ENCODE data around the gene DMPK. TPM values are rescaled to one million over a fixed set of nuclear protein-coding genes. Genes with fewer than 3 reads are reported as not detected.

The DMPK gene
- total RNA-seq, 1 experiment from 2014 or later = 119 TPM

GRCh38 chr19:45814166-45814780, 32.0 kb upstream of the DMPK start:
- in situ Hi-C loops (cut with HindIII; ENCODE audit: low pct_unique_long_range_greater_than_20kb, low sequenced_read_pairs) (no loop called here), intact Hi-C loops (cut with micrococcal nuclease; ENCODE audit: unreplicated experiment) (no loop called here)
- ATAC-seq = no peak

GRCh38 chr19:45812297-45812696, 30.0 kb upstream of the DMPK start:
- intact Hi-C loops (cut with micrococcal nuclease; ENCODE audit: unreplicated experiment) = no loop called here
- no peak for DNase-seq (ENCODE audit: low read depth, low spot score)
- TF ChIP-seq POLR2AphosphoS5 (IDR thresholded peaks at IDR 0.05; ENCODE audit: low read depth, low read length) (no peak), CTCF (IDR thresholded peaks at IDR 0.05) (no peak), TCF7L2 (IDR thresholded peaks at IDR 0.05; ENCODE audit: low read depth, low read length) (no peak), REST (IDR thresholded peaks at IDR 0.05; ENCODE audit: insufficient read depth in 1 of 2, low read depth in 2 of 2, low read length in 1 of 2) (no peak), SIN3A (IDR thresholded peaks at IDR 0.05; ENCODE audit: borderline replicate concordance, insufficient read depth, low read depth, low read length) (no peak)
- in situ Hi-C loops (cut with HindIII; ENCODE audit: low pct_unique_long_range_greater_than_20kb, low sequenced_read_pairs) = no loop called here
- H3K36me3 ChIP-seq (ENCODE audit: control insufficient read depth, insufficient read depth, low read length) = no peaks in the 10 kb centered on the region
- POLR2A ChIA-PET = no interaction called here
- no peak for ATAC-seq
- no peaks in the 10 kb centered on the region for H3K27me3 ChIP-seq (ENCODE audit: control insufficient read depth, insufficient read depth, low read length)
- no peak overlapping the region for H3K27ac ChIP-seq (ENCODE audit: low read length)
- H3K9me3 ChIP-seq (ENCODE audit: control insufficient read depth, insufficient read depth, low read depth, low read length) = no peaks in the 10 kb centered on the region
- peaks cover 4% of the 10 kb centered on the region; the same call in 1 of the 2 replicates for H3K4me1 ChIP-seq (ENCODE audit: control insufficient read depth, insufficient read depth, low read length)
- no peak overlapping the region for H3K4me3 ChIP-seq (ENCODE audit: low read depth in 2 of 2, low read length in 2 of 2)
- CTCF ChIA-PET = no interaction called here
- no TSS peak for BruUV-seq (replicated peaks)

More at GRCh38 chr19:45814166-45814780, 32.0 kb upstream of the DMPK start:
- H3K36me3 ChIP-seq (ENCODE audit: control insufficient read depth, insufficient read depth, low read length) = no peaks in the 10 kb centered on the region
- POLR2A ChIA-PET = interaction anchor here (0.6 kb wide), 1 partner anchor 12 kb away, joined by 6 read pairs; no protein-coding TSS in a partner anchor
- no peak for TF ChIP-seq CTCF (IDR thresholded peaks at IDR 0.05)
- no peak for TF ChIP-seq TCF7L2 (IDR thresholded peaks at IDR 0.05; ENCODE audit: low read depth, low read length)
- no peak for TF ChIP-seq REST (IDR thresholded peaks at IDR 0.05; ENCODE audit: insufficient read depth in 1 of 2, low read depth in 2 of 2, low read length in 1 of 2)
- TF ChIP-seq SIN3A (IDR thresholded peaks at IDR 0.05; ENCODE audit: borderline replicate concordance, insufficient read depth, low read depth, low read length) = no peak
- no peak for TF ChIP-seq POLR2AphosphoS5 (IDR thresholded peaks at IDR 0.05; ENCODE audit: low read depth, low read length)
- no peaks in the 10 kb centered on the region for H3K9me3 ChIP-seq (ENCODE audit: control insufficient read depth, insufficient read depth, low read depth, low read length)
- DNase-seq (ENCODE audit: low read depth, low spot score) = no peak
- CTCF ChIA-PET = no interaction called here
- H3K4me1 ChIP-seq (ENCODE audit: control insufficient read depth, insufficient read depth, low read length) = peaks cover 4% of the 10 kb centered on the region; the same call in 1 of the 2 replicates
- no peaks in the 10 kb centered on the region for H3K27me3 ChIP-seq (ENCODE audit: control insufficient read depth, insufficient read depth, low read length)
- no peak overlapping the region for H3K27ac ChIP-seq (ENCODE audit: low read length)
- no TSS peak for BruUV-seq (replicated peaks)
- no peak overlapping the region for H3K4me3 ChIP-seq (ENCODE audit: low read depth in 2 of 2, low read length in 2 of 2)
